Spleen (tissue), 11 donors: Measurements from ENCODE around the gene ATAD1. TPM values are rescaled to one million over a fixed set of nuclear protein-coding genes. Genes with fewer than 3 reads are reported as not detected.
"Not testable (repeated sequence)": the region's sequence is repeated elsewhere in the genome, so short reads cannot be mapped to it uniquely, and the experiment has no call there.

Experiments
- DNase-seq: peaks from one replicate; pipeline ENCODE4 v3.0.0-alpha.2; 2020
- H3K27ac ChIP-seq, 8 donors: fragments of 200-600 bp; sonication (generic) in 7 of 8; 1 replicate in 4 of 8; 2 replicates in 4 of 8; pipeline versions ENCODE4 v1.5.0 to v1.8.0; 2016 to 2021; ENCODE audit warnings: inconsistent platforms in 4 of 8, mild to moderate bottlenecking in 4 of 8, moderate library complexity in 1 of 8
- H3K27me3 ChIP-seq, 7 donors: fragments of 200-600 bp; sonication (generic) in 6 of 7; replicated peaks in 1 of 7; 1 replicate in 4 of 7; 2 replicates in 3 of 7; pipeline versions ENCODE4 v1.5.0 to v1.8.0; 2016 to 2021; ENCODE audit warnings: inconsistent platforms in 3 of 7, mild to moderate bottlenecking in 1 of 7
- H3K36me3 ChIP-seq, 6 donors: fragments of 200-600 bp; sonication (generic) in 5 of 6; 1 replicate in 4 of 6; 2 replicates in 2 of 6; pipeline versions ENCODE4 v1.5.0 to v1.8.0; 2016 to 2021; ENCODE audit warnings: inconsistent platforms in 2 of 6
- H3K4me1 ChIP-seq, 6 donors: fragments of 200-600 bp; sonication (generic) in 5 of 6; 1 replicate in 3 of 6; 2 replicates in 3 of 6; pipeline versions ENCODE4 v1.5.0 to v1.8.0; 2016 to 2021; ENCODE audit warnings: inconsistent platforms in 3 of 6
- H3K4me3 ChIP-seq, 8 donors: fragments of 200-600 bp; sonication (generic) in 7 of 8; 1 replicate in 4 of 8; 2 replicates in 4 of 8; pipeline versions ENCODE4 v1.5.0 to v1.8.0; 2016 to 2021; ENCODE audit warnings: inconsistent platforms in 4 of 8, mild to moderate bottlenecking in 4 of 8, moderate library complexity in 2 of 8
- H3K9me3 ChIP-seq, 8 donors: fragments of 200-600 bp; sonication (generic) in 7 of 8; 1 replicate in 4 of 8; 2 replicates in 4 of 8; pipeline versions ENCODE4 v1.5.0 to v1.8.0; 2016 to 2021; ENCODE audit warnings: inconsistent platforms in 4 of 8
- POLR2A ChIP-seq, 3 donors: fragments of 450-650 bp; IDR thresholded peaks; one replicate each; pipeline ENCODE4 v1.5.1; 2017; ENCODE audit warnings: antibody characterized with exemption in 3 of 3, mild to moderate bottlenecking in 1 of 3
- POLR2AphosphoS5 ChIP-seq, 3 donors: sonication (generic); formaldehyde crosslinking; IDR thresholded peaks; one replicate each; pipeline ENCODE4 v1.5.1; 2017; ENCODE audit warnings: antibody characterized with exemption in 3 of 3
- WGBS, 5 donors: extraction: QIAGEN DNeasy Blood & Tissue Kit in 3 of 5; methylation state at CpG; one replicate each; pipeline versions ENCODE4 v1.1.5 to v1.1.7; 2013 to 2018; 5-methylcytosine and 5-hydroxymethylcytosine counted together
- intact Hi-C: fragments of 100-400 bp; cut with DNase I; formaldehyde crosslinking; loops from one replicate; pipeline ENCODE4 v1.15.0; 2023; ENCODE audit warnings: low total_unique reads
- polyA plus RNA-seq, 3 donors: library from polyadenylated mRNA; stranded (reverse); fragments of 200-250 nt; gene quantifications; one replicate each; pipeline ENCODE4 v1.2.1, GENCODE V29; 2013
- total RNA-seq, 7 donors: library from RNA; depleted of rRNA in 3 of 7; stranded (reverse); fragments of >200 nt in 3 of 7; fragmentation: NEBNext Ultra II Directional in 4 of 7; extraction: Animal tissue kit (Norgen Biotek cat#: 25700) in 4 of 7; gene quantifications; one replicate each; pipeline versions ENCODE4 v1.1.0 to v1.2.1, GENCODE V29; 2016 to 2021
- TF ChIP-seq, protein P1 (sequence below), 11 experiments: fragments of 200-600 bp in 7 of 11; fragments of 450-650 bp in 4 of 11; sonication (generic) in 4 of 11; IDR thresholded peaks in 8 of 11; conservative IDR thresholded peaks in 3 of 11; 1 replicate in 7 of 11; 2 replicates in 4 of 11; pipeline versions ENCODE4 v1.4.0 to v1.8.0; 2016 to 2021; ENCODE audit warnings: antibody characterized with exemption in 11 of 11, inconsistent platforms in 4 of 11, mild to moderate bottlenecking in 1 of 11
- donor health status: healthy with polysubstance abuse.
- donor health status: DM: no; HTN: no; CAD: no; lungs with moderate emphysema.
- donor health status: DM: no; HTN: no; CAD: no.
- donor health status: Bipolar disorder and iron deficiency.
- donor health status: healthy.
- donor health status: DM: no; HTN: no; CAD: no.
- donor health status: DM: yes; HTN: yes; CAD: no.

The ATAD1 gene
- total and polyA plus RNA-seq, 10 donors, result 8.7 to 49.4 (median 32.3) TPM

DNA sequence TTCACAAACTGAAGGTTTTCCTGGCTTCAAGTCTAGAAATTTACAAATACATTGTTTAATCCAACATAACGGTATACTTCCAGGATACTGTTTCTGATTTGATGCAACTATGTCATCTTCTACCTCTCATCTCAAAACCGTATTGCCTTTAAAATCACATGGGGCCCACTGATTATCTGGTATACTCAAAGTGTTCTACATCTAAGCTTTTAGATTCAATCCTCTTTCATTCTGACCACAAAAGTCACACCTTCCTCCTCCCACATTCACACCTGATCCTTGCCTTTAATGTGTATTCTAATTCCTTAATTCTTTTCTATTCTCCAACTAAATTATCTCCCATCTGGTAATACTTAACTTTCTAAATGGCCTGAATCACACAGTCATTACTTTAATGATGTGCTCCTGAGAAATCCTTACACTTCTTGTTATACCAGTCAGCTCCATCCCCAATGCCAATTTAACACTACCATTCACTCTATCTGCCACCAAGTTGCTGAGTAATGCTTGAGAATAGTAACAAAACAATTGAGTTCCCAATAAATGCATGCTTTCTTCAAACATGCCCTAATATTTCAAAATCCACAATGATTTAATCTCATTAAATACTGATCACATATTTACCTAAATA, 13.0 kb downstream of the ATAD1 start:
- Histone ChIP-seq H3K27me3 (no peaks in the 10 kb centered on the region), H3K27ac (no peak overlapping the region), H3K9me3 (peaks cover 6 to 37% (median 29%) of the 10 kb centered on the region in 8 donors), H3K4me1 (peaks cover 0 to 7% (median 0%) of the 10 kb centered on the region in 6 donors), H3K4me3 (no peak overlapping the region), H3K36me3 (peaks cover 0 to 92% (median 16%) of the 10 kb centered on the region in 6 donors)
- no peak for DNase-seq
- intact Hi-C loops, result no loop called here
- 84 to 87% (median 86%) methylated on average over 2 of the region's 2 CpGs for WGBS, 5 donors
- TF ChIP-seq, protein P1, sequence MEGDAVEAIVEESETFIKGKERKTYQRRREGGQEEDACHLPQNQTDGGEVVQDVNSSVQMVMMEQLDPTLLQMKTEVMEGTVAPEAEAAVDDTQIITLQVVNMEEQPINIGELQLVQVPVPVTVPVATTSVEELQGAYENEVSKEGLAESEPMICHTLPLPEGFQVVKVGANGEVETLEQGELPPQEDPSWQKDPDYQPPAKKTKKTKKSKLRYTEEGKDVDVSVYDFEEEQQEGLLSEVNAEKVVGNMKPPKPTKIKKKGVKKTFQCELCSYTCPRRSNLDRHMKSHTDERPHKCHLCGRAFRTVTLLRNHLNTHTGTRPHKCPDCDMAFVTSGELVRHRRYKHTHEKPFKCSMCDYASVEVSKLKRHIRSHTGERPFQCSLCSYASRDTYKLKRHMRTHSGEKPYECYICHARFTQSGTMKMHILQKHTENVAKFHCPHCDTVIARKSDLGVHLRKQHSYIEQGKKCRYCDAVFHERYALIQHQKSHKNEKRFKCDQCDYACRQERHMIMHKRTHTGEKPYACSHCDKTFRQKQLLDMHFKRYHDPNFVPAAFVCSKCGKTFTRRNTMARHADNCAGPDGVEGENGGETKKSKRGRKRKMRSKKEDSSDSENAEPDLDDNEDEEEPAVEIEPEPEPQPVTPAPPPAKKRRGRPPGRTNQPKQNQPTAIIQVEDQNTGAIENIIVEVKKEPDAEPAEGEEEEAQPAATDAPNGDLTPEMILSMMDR (IDR thresholded peaks at IDR 0.05 in 8 of 11, conservative IDR thresholded peaks at IDR 0.05 in 3 of 11), result no peak
- TF ChIP-seq POLR2A (IDR thresholded peaks at IDR 0.05), result no peak
- no peak for TF ChIP-seq POLR2AphosphoS5 (IDR thresholded peaks at IDR 0.05)

DNA sequence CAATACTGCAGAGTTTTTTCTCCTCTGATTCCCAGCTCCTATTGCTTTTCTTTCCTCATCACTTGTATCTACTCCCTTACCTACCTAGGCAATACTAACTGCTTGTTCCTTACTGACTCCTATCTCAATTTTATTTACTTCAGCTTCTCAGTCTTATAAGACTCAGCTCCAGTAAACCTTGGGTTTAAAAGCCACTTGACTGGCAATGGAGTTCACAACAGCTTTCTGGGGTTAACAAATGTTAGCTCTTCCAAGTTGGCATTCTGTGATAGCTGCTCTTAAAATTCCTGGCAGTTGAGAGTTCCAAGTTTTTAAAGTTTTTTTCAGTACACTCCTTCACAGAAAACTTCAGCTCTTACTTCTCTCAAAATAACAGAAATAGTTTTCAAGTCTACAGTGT, 14.2 kb downstream of the ATAD1 start:
- H3K27me3 ChIP-seq, result no peaks in the 10 kb centered on the region
- peaks cover 0 to 7% (median 0%) of the 10 kb centered on the region in 6 donors for H3K4me1 ChIP-seq
- no peak for DNase-seq
- H3K27ac ChIP-seq, result no peak overlapping the region
- H3K36me3 ChIP-seq, result peaks cover 0 to 81% (median 16%) of the 10 kb centered on the region in 6 donors
- peaks cover 6 to 39% (median 29%) of the 10 kb centered on the region in 8 donors for H3K9me3 ChIP-seq
- intact Hi-C loops, result no loop called here
- TF ChIP-seq POLR2A (IDR thresholded peaks at IDR 0.05) (no peak), POLR2AphosphoS5 (IDR thresholded peaks at IDR 0.05) (no peak)
- TF ChIP-seq, protein P1 (IDR thresholded peaks at IDR 0.05 in 8 of 11, conservative IDR thresholded peaks at IDR 0.05 in 3 of 11), result no peak
- no peak overlapping the region for H3K4me3 ChIP-seq

DNA sequence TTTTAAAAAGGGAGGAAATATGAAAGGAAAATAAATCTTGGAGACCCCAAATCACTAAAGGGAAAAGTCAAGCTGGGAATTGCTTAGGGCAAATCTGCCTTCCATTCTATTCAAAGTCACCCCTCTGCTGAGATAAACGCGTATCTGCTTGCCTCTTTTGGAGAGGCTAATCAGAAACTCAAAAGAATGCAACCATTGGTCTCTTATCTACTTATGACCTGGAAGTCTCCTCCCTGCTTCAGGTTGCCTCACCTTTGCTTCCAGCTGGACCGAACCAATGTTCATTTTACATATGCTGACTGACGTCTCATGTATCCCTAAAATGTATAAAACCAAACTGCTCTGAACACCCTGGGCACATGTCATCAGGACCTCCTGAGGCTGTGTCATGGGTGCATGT, 14.7 kb downstream of the ATAD1 start:
- peaks cover 6 to 39% (median 29%) of the 10 kb centered on the region in 8 donors for H3K9me3 ChIP-seq
- H3K27ac ChIP-seq, result no peak overlapping the region
- H3K4me1 ChIP-seq, result peaks cover 0 to 11% (median 0%) of the 10 kb centered on the region in 6 donors
- no peak for DNase-seq
- no peaks in the 10 kb centered on the region for H3K27me3 ChIP-seq
- intact Hi-C loops, result no loop called here
- no peak overlapping the region for H3K4me3 ChIP-seq
- TF ChIP-seq, protein P1 (IDR thresholded peaks at IDR 0.05 in 8 of 11, conservative IDR thresholded peaks at IDR 0.05 in 3 of 11), result no peak
- TF ChIP-seq POLR2A (IDR thresholded peaks at IDR 0.05) (no peak), POLR2AphosphoS5 (IDR thresholded peaks at IDR 0.05) (no peak)
- H3K36me3 ChIP-seq, result peaks cover 0 to 76% (median 16%) of the 10 kb centered on the region in 6 donors
- 95 to 100% (median 98%) methylated on average over 4 of the region's 4 CpGs for WGBS, 5 donors

DNA sequence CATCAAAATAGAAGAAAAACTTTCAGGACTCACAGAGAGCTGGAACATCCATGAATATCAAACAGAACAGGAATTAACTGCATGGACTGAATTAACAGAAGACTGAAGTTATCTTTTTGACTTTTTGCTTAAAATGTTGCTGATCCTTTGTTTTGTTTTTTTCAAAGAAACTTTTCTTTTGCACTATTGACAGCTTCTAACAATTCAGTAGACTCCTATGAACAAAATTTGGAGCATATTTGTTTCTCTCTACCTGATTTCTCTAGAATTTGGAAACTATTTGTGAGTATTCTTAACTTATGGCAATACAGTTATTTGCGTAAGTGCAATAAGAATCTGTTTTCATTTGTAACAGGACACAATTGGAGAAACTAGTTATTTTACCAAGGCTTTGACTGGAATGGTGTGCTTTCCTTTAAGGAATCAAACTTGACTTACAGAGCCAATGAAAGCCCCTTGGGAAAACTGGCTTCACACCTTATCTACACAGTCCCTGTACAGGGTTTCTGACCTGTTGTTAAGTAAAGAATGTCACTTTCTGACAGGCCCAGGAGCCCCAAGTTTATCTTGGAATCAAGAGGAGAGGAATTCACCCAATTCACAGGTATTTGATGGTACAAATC, 16.1 kb downstream of the ATAD1 start:
- Histone ChIP-seq H3K36me3 (peaks cover 0 to 73% (median 16%) of the 10 kb centered on the region in 6 donors), H3K9me3 (peaks cover 6 to 39% (median 29%) of the 10 kb centered on the region in 8 donors), H3K4me1 (peaks cover 0 to 21% (median 9%) of the 10 kb centered on the region in 6 donors)
- DNase-seq, H3K27ac ChIP-seq, H3K27me3 ChIP-seq, H3K4me3 ChIP-seq, intact Hi-C loops: not testable (repeated sequence)
- WGBS, 5 donors, result 93 to 100% (median 97%) methylated on average over 1 of the region's 1 CpG
